IMR-90 (cell line): ENCODE data around the gene IGFBP1.

Source experiments
- BHLHE40 ChIP-seq: fragments of 150-350 bp; IDR thresholded peaks from 2 replicates; pipeline ENCODE4 v1.6.1; 2016; ENCODE audit warnings: mild to moderate bottlenecking, low read depth, low read length
- CEBPB ChIP-seq: IDR thresholded peaks from 2 replicates; pipeline ENCODE4 v1.6.1; 2012; ENCODE audit warnings: low read depth, low read length, improper control_type of control experiment
- CTCF ChIP-seq: conservative IDR thresholded peaks from 2 replicates; pipeline ENCODE4 v1.5.1; 2012; ENCODE audit warnings: mild to moderate bottlenecking, low read depth, low read length, improper control_type of control experiment
- MAFK ChIP-seq: IDR thresholded peaks from 2 replicates; pipeline ENCODE4 v1.6.1; 2012; ENCODE audit warnings: low read depth, low read length, improper control_type of control experiment
- NFE2L2 ChIP-seq: fragments of 150-350 bp; IDR thresholded peaks from 2 replicates; pipeline ENCODE4 v1.6.1; 2016; ENCODE audit warnings: low read depth, mild to moderate bottlenecking, low read length
- POLR2A ChIP-seq: IDR thresholded peaks from 2 replicates; pipeline ENCODE4 v1.6.1; 2012; ENCODE audit warnings: mild to moderate bottlenecking, low read depth, low read length
- USF2 ChIP-seq: fragments of 150-350 bp; IDR thresholded peaks from 2 replicates; pipeline ENCODE4 v1.6.1; 2017; ENCODE audit warnings: mild to moderate bottlenecking, antibody characterized with exemption, low read length, low read depth

- TF ChIP-seq CTCF (no peak), BHLHE40 (no peak), USF2 (no peak), MAFK (no peak), CEBPB (no peak), NFE2L2 (no peak), POLR2A (no peak)
Measured at GRCh38 chr7:45882465-45882810, 5.8 kb upstream of the IGFBP1 start.
